ENCODE data around the gene CLTB. TPM values are rescaled to one million over a fixed set of nuclear protein-coding genes. Genes with fewer than 3 reads are reported as not detected.
"Not testable (repeated sequence)": the region's sequence is repeated elsewhere in the genome, so short reads cannot be mapped to it uniquely, and the experiment has no call there.

CLTB gene
- total RNA-seq, 1 donor from 2014 or later: 189 TPM

GRCh38 chr5:176444742-176445141, 28.4 kb upstream of the CLTB start:
- DNase-seq (ENCODE audit: low spot score in 2 of 2): no peak
- intact Hi-C loops (cut with DNase I): loop anchor here (10.0 kb wide), 1 partner anchor 200 kb away; the partner anchor contains the start of gene TSPAN17
- TF ChIP-seq CTCF (IDR thresholded peaks at IDR 0.05): no peak
- Histone ChIP-seq H3K27ac (no peak overlapping the region), H3K36me3 (no peaks in the 10 kb centered on the region), H3K27me3 (no peaks in the 10 kb centered on the region), H3K4me3 (no peak overlapping the region), H3K9me3 (no peaks in the 10 kb centered on the region), H3K4me1 (peaks cover 6 to 16% of the 10 kb centered on the region in 2 donors)

- not testable (repeated sequence) for H3K27me3 ChIP-seq; H3K4me3 ChIP-seq; DNase-seq (ENCODE audit: low spot score in 2 of 2); H3K4me1 ChIP-seq; H3K36me3 ChIP-seq; H3K9me3 ChIP-seq; H3K27ac ChIP-seq
- intact Hi-C loops (cut with DNase I): loop anchor here (10.0 kb wide), 1 partner anchor 202 kb away; the partner anchor contains the start of gene TSPAN17
These were observed 26.6 kb upstream of the CLTB start for GRCh38 chr5:176442911-176443310.

- H3K4me1 ChIP-seq: peaks cover 0 to 5% of the 10 kb centered on the region in 2 donors
- no peak for DNase-seq (ENCODE audit: low spot score in 2 of 2)
- TF ChIP-seq CTCF (IDR thresholded peaks at IDR 0.05): no peak
- H3K9me3 ChIP-seq: no peaks in the 10 kb centered on the region
- no peaks in the 10 kb centered on the region for H3K27me3 ChIP-seq
- H3K27ac ChIP-seq: no peak overlapping the region
- intact Hi-C loops (cut with DNase I): loop anchor here (10.0 kb wide), 1 partner anchor 203 kb away; the partner anchor contains the start of gene TSPAN17
- H3K4me3 ChIP-seq: no peak overlapping the region
- no peaks in the 10 kb centered on the region for H3K36me3 ChIP-seq
These were observed 25.6 kb upstream of the CLTB start for GRCh38 chr5:176441921-176442323.

GRCh38 chr5:176440927-176441706, 24.8 kb upstream of the CLTB start:
- Histone ChIP-seq H3K4me3 (no peak overlapping the region), H3K4me1 (no peaks in the 10 kb centered on the region), H3K36me3 (no peaks in the 10 kb centered on the region), H3K27ac (no peak overlapping the region), H3K9me3 (no peaks in the 10 kb centered on the region), H3K27me3 (no peaks in the 10 kb centered on the region)
- intact Hi-C loops (cut with DNase I): loop anchor here (10.0 kb wide), 1 partner anchor 204 kb away; the partner anchor contains the start of gene TSPAN17
- no peak for TF ChIP-seq CTCF (IDR thresholded peaks at IDR 0.05)
- no peak for DNase-seq (ENCODE audit: low spot score in 2 of 2)

GRCh38 chr5:176438959-176439757, 22.8 kb upstream of the CLTB start:
- no peaks in the 10 kb centered on the region for H3K9me3 ChIP-seq

More at GRCh38 chr5:176438959-176439757, 22.8 kb upstream of the CLTB start:
- no peaks in the 10 kb centered on the region for H3K36me3 ChIP-seq
- TF ChIP-seq CTCF (IDR thresholded peaks at IDR 0.05): no peak
- no peaks in the 10 kb centered on the region for H3K4me1 ChIP-seq
- no peak for DNase-seq (ENCODE audit: low spot score in 2 of 2)
- H3K4me3 ChIP-seq: no peak overlapping the region
- no peak overlapping the region for H3K27ac ChIP-seq
- intact Hi-C loops (cut with DNase I): no loop called here
- no peaks in the 10 kb centered on the region for H3K27me3 ChIP-seq

Measured in ascending aorta (tissue), 2 donors.